Lung (tissue), 12 donors: ENCODE results near the gene TCF12. TPM values are rescaled to one million over a fixed set of nuclear protein-coding genes. Genes with fewer than 3 reads are reported as not detected.

Source experiments
- ATAC-seq: fragments of 200-7000 bp; cut with Tn5 transposase; one replicate; pipeline ENCODE4 v1.9.1; 2020; ENCODE audit warnings: moderate number of reproducible peaks; ENCODE audit not compliant: insufficient read depth, low FRiP score
- DNase-seq, 3 donors: peaks; one replicate each; pipeline ENCODE4 v3.0.0-alpha.2; 2013 to 2017
- H3K27ac ChIP-seq, 2 donors: one replicate each; pipeline ENCODE4 v1.5.1; 2013; ENCODE audit warnings: mild to moderate bottlenecking in 2 of 2, moderate library complexity in 2 of 2, control low read depth in 1 of 2, inconsistent platforms in 1 of 2, low read depth in 1 of 2, low read length in 1 of 2
- H3K27me3 ChIP-seq, 3 donors: one replicate each; pipeline ENCODE4 v1.5.1; 2013; ENCODE audit warnings: low read length in 2 of 3; ENCODE audit not compliant: control insufficient read depth in 3 of 3, insufficient read depth in 3 of 3
- H3K36me3 ChIP-seq, 4 donors: one replicate each; pipeline ENCODE4 v1.5.1; 2013; ENCODE audit warnings: low read length in 4 of 4, mild to moderate bottlenecking in 1 of 4, moderate library complexity in 1 of 4; ENCODE audit not compliant: control insufficient read depth in 4 of 4, insufficient read depth in 4 of 4
- H3K4me1 ChIP-seq, 5 donors: one replicate each; pipeline ENCODE4 v1.5.1; 2013; ENCODE audit warnings: low read length in 5 of 5, mild to moderate bottlenecking in 2 of 5, moderate library complexity in 1 of 5; ENCODE audit not compliant: control insufficient read depth in 5 of 5, insufficient read depth in 5 of 5
- H3K4me3 ChIP-seq: one replicate; pipeline ENCODE4 v1.5.1; 2013; ENCODE audit warnings: mild to moderate bottlenecking, control low read depth, moderate library complexity
- H3K9ac ChIP-seq, 2 donors: one replicate each; pipeline ENCODE4 v1.5.1; 2013; ENCODE audit warnings: low read length in 2 of 2, control low read depth in 1 of 2; ENCODE audit not compliant: insufficient read depth in 1 of 2
- H3K9me3 ChIP-seq, 4 donors: one replicate each; pipeline ENCODE4 v1.5.1; 2013; ENCODE audit warnings: low read length in 3 of 4, mild to moderate bottlenecking in 1 of 4, moderate library complexity in 1 of 4; ENCODE audit not compliant: control insufficient read depth in 4 of 4, insufficient read depth in 3 of 4
- WGBS, 2 donors: extraction: QIAGEN DNeasy Blood & Tissue Kit; methylation state at CpG; one replicate each; pipeline ENCODE4 v1.1.7; 2013; 5-methylcytosine and 5-hydroxymethylcytosine counted together
- polyA plus RNA-seq, 2 donors: library from polyadenylated mRNA; stranded (reverse); fragments of 200-250 nt; gene quantifications; one replicate each; pipeline ENCODE4 v1.2.1, GENCODE V29; 2013
- total RNA-seq, 2 donors: library from RNA; depleted of rRNA in 1 of 2; stranded (reverse); fragments of >200 nt in 1 of 2; gene quantifications; one replicate each; pipeline ENCODE4 v1.2.1, GENCODE V29; 2014 to 2021
- TF ChIP-seq, protein P1 (sequence below): IDR thresholded peaks from 2 replicates; pipeline ENCODE4 v1.5.1; 2012; ENCODE audit warnings: mild to moderate bottlenecking; ENCODE audit errors: control extremely low read depth, extremely low read depth
- donor health status: control.
- donor health status: control.
- donor health status: Bipolar disorder and iron deficiency.
- donor health status: healthy.
- donor health status: DM: yes; HTN: yes; CAD: no.

TCF12 gene
- total and polyA plus RNA-seq, 4 donors, result 9.6 to 314 (median 56.3) TPM

DNA sequence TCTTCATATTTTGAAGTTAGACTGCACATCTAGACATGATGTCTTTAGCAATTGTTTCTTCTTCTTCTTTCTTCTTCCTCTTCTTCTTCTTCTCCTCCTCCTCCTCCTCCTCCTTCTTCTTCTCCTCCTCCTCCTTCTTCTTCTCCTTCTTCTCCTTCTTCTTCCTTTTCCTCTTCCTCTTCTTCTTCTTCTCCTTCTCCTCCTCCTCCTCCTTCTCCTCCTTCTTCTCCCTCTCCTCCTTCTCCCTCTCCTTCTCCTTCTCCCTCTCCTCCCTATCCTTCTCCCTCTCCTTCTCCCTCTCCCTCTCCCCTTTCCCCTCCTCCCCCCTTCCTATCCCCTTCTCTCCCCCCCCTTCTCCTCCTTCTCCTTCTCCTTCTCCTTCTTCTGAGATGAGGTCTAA lies 21.9 kb downstream of the TCF12 start:
- ATAC-seq, result no peak
- TF ChIP-seq, protein P1, sequence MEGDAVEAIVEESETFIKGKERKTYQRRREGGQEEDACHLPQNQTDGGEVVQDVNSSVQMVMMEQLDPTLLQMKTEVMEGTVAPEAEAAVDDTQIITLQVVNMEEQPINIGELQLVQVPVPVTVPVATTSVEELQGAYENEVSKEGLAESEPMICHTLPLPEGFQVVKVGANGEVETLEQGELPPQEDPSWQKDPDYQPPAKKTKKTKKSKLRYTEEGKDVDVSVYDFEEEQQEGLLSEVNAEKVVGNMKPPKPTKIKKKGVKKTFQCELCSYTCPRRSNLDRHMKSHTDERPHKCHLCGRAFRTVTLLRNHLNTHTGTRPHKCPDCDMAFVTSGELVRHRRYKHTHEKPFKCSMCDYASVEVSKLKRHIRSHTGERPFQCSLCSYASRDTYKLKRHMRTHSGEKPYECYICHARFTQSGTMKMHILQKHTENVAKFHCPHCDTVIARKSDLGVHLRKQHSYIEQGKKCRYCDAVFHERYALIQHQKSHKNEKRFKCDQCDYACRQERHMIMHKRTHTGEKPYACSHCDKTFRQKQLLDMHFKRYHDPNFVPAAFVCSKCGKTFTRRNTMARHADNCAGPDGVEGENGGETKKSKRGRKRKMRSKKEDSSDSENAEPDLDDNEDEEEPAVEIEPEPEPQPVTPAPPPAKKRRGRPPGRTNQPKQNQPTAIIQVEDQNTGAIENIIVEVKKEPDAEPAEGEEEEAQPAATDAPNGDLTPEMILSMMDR, result no peak
- no peak for DNase-seq

GRCh38 chr15:56942118-56942517 lies 23.7 kb downstream of the TCF12 start:
- H3K9me3 ChIP-seq, result peaks cover 0 to 5% (median 0%) of the 10 kb centered on the region in 4 donors
- no peak overlapping the region for H3K27ac ChIP-seq
- no peaks in the 10 kb centered on the region for H3K27me3 ChIP-seq
- H3K4me1 ChIP-seq, result peaks cover 0 to 3% (median 0%) of the 10 kb centered on the region in 5 donors
- no peak overlapping the region for H3K9ac ChIP-seq
- peaks cover 0 to 4% (median 3%) of the 10 kb centered on the region in 4 donors for H3K36me3 ChIP-seq
- H3K4me3 ChIP-seq, result no peak overlapping the region
- TF ChIP-seq, protein P1, result no peak
- no peak for DNase-seq
- no peak for ATAC-seq

More for the DNA sequence above, 21.9 kb downstream of the TCF12 start:
- no peaks in the 10 kb centered on the region for H3K27me3 ChIP-seq
- H3K27ac ChIP-seq, result no peak overlapping the region
- no peak overlapping the region for H3K4me3 ChIP-seq
- H3K36me3 ChIP-seq, result no peaks in the 10 kb centered on the region
- H3K9ac ChIP-seq, result no peak overlapping the region
- H3K4me1 ChIP-seq, result peaks cover 0 to 3% (median 0%) of the 10 kb centered on the region in 5 donors
- no peaks in the 10 kb centered on the region for H3K9me3 ChIP-seq

DNA sequence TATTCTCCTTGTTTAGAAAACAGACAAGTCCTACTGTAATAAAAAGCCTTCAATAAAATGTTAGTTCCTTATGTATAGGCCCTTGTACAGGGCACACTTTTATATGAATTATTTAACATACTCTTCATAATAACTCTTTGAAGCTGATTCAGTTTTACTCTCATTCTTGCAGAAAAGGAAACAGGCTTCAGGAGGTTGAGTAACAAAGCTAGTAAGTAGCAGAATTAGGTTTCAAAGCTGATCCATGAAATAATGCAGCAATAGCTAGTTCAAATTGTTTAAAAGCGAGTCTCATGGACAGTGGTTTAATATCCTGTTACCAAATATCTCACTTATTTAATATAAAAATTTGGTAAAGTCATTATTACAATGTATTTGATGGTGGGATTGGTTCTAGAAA lies 25.0 kb downstream of the TCF12 start:
- no peaks in the 10 kb centered on the region for H3K27me3 ChIP-seq
- WGBS, 2 donors, result 41 to 90% methylated on average over 1 of the region's 1 CpG
- peaks cover 0 to 5% (median 0%) of the 10 kb centered on the region in 4 donors for H3K9me3 ChIP-seq
- H3K36me3 ChIP-seq, result peaks cover 0 to 4% (median 3%) of the 10 kb centered on the region in 4 donors
- H3K27ac ChIP-seq, result no peak overlapping the region
- no peak overlapping the region for H3K4me3 ChIP-seq
- ATAC-seq, result no peak
- no peak for DNase-seq
- TF ChIP-seq, protein P1, result no peak
- peaks cover 0 to 6% (median 0%) of the 10 kb centered on the region in 5 donors for H3K4me1 ChIP-seq
- no peak overlapping the region for H3K9ac ChIP-seq

GRCh38 chr15:56944485-56944884 lies 26.0 kb downstream of the TCF12 start:
- Histone ChIP-seq H3K27ac (no peak overlapping the region), H3K9ac (no peak overlapping the region), H3K36me3 (peaks cover 0 to 4% (median 3%) of the 10 kb centered on the region in 4 donors), H3K9me3 (peaks cover 0 to 5% (median 0%) of the 10 kb centered on the region in 4 donors), H3K4me3 (no peak overlapping the region), H3K27me3 (no peaks in the 10 kb centered on the region), H3K4me1 (peaks cover 0 to 11% (median 0%) of the 10 kb centered on the region in 5 donors)
- DNase-seq, result no peak
- TF ChIP-seq, protein P1, result no peak
- ATAC-seq, result no peak
- WGBS, 2 donors, result 78 to 92% methylated on average over 1 of the region's 1 CpG
